Adrenal gland (tissue), 12 donors: ENCODE data around the gene KICS2. TPM values are rescaled to one million over a fixed set of nuclear protein-coding genes. Genes with fewer than 3 reads are reported as not detected.

Experiments
- DNase-seq, 7 donors: peaks; one replicate each; pipeline ENCODE4 v3.0.0-alpha.2; 2019 to 2020
- H3K27ac ChIP-seq, 5 donors: fragments of 200-600 bp; sonication (generic) in 4 of 5; 1 replicate in 3 of 5; 2 replicates in 2 of 5; pipeline versions ENCODE4 v1.5.1 to v1.8.0; 2016 to 2020; ENCODE audit warnings: mild to moderate bottlenecking in 1 of 5
- H3K27me3 ChIP-seq: fragments of 200-600 bp; 2 replicates; pipeline ENCODE4 v1.8.0; 2021
- H3K36me3 ChIP-seq, 2 donors: fragments of 200-600 bp; replicated peaks in 1 of 2; 1 replicate in 1 of 2; 2 replicates in 1 of 2; pipeline versions ENCODE4 v1.5.1 to v1.8.0; 2018 to 2022
- H3K4me1 ChIP-seq, 2 donors: fragments of 200-600 bp; replicated peaks in 1 of 2; 1 replicate in 1 of 2; 2 replicates in 1 of 2; pipeline versions ENCODE4 v1.5.1 to v1.8.0; 2018 to 2021
- H3K4me3 ChIP-seq, 4 donors: fragments of 200-600 bp; sonication (generic) in 3 of 4; one replicate each; pipeline ENCODE4 v1.5.1; 2016 to 2018
- H3K9me3 ChIP-seq, 3 donors: fragments of 200-600 bp; sonication (generic) in 1 of 3; replicated peaks in 1 of 3; 1 replicate in 2 of 3; 2 replicates in 1 of 3; pipeline versions ENCODE4 v1.5.1 to v1.8.0; 2016 to 2021
- POLR2A ChIP-seq, 2 donors: fragments of 450-650 bp; IDR thresholded peaks; one replicate each; pipeline ENCODE4 v1.6.1; 2017; ENCODE audit warnings: antibody characterized with exemption in 2 of 2, mild to moderate bottlenecking in 2 of 2, moderate library complexity in 1 of 2
- WGBS, 4 donors: extraction: QIAGEN DNeasy Blood & Tissue Kit in 2 of 4; methylation state at CpG; one replicate each; pipeline versions ENCODE4 v1.1.5 to v1.1.7; 2013 to 2017; 5-methylcytosine and 5-hydroxymethylcytosine counted together
- intact Hi-C, 2 donors: fragments of 100-400 bp; cut with DNase I; formaldehyde crosslinking; loops; one replicate each; pipeline versions ENCODE4 v1.14.1 to v1.15.0; 2022 to 2023
- polyA plus RNA-seq, 3 donors: library from polyadenylated mRNA; stranded (reverse); fragments of 200-250 nt in 2 of 3; fragments of 350-450 nt in 1 of 3; fragmentation: Illumina TruSeq in 1 of 3; extraction: RNeasy Lipid Tissue Mini Kit (QIAGEN cat#74804) in 1 of 3; gene quantifications; one replicate each; pipeline ENCODE4 v1.2.3, GENCODE V29; 2013 to 2014
- total RNA-seq, 9 donors: library from RNA; depleted of rRNA in 4 of 9; stranded (reverse); fragments of >200 nt in 4 of 9; fragments of 120-200 nt in 1 of 9; fragmentation: NEBNext Ultra II Directional in 1 of 9; extraction: Animal tissue kit (Norgen Biotek cat#: 25700) in 1 of 9; gene quantifications; one replicate each; pipeline versions ENCODE4 v1.1.0 to v1.2.4, GENCODE V29; 2013 to 2023
- TF ChIP-seq, protein P1 (sequence below), 6 experiments: fragments of 450-650 bp in 4 of 6; fragments of 200-600 bp in 2 of 6; sonication (generic) in 1 of 6; IDR thresholded peaks; 1 replicate in 5 of 6; 2 replicates in 1 of 6; pipeline versions ENCODE4 v1.5.1 to v1.8.0; 2016 to 2021; ENCODE audit warnings: antibody characterized with exemption in 6 of 6, mild to moderate bottlenecking in 2 of 6, moderate library complexity in 1 of 6
- donor health status: healthy with polysubstance abuse.
- donor health status: Bipolar disorder and iron deficiency.
- donor health status: DM: yes; HTN: yes; CAD: no.
- donor health status: DM: no; HTN: no; CAD: no.
- donor health status: DM: no; HTN: no; CAD: no.
- donor health status: DM: yes; HTN: yes; CAD: no.

The KICS2 gene
- total and polyA plus RNA-seq, 12 donors = 5.0 to 36.4 (median 12.0) TPM

DNA sequence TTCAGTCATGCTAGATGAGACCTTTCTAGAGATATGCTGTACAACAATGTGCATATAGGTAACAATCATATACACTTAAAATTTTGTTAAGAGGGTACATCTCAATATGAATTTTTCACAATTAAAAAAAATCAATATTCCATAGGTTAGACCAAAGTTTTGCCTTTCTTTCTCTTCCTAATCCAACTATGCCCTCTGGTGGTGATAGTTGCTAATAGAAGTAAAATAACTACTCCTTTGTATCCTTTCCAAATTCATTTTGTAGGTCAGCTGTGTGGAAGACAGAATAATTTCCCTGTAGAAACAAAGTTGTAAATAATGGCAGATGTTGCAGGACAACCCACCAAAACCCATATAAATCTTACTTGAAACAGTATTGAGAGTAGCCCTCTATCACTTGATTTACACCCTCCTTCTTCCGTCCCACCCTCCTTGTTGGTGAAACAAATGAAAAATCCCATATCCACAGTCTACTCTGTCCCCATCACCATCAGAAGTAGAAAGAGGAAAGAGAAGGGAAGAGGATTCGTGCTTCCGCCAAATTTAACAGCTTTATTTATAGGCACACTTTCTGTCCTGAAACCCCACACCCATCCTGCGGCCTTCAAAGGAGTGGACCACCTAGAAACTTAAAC, 34.2 kb upstream of the KICS2 start:
- no peak for DNase-seq
- intact Hi-C loops = loop anchor here (2.0 to 10.0 kb wide), 3 partner anchors 171 to 419 kb away; no protein-coding TSS in a partner anchor

DNA sequence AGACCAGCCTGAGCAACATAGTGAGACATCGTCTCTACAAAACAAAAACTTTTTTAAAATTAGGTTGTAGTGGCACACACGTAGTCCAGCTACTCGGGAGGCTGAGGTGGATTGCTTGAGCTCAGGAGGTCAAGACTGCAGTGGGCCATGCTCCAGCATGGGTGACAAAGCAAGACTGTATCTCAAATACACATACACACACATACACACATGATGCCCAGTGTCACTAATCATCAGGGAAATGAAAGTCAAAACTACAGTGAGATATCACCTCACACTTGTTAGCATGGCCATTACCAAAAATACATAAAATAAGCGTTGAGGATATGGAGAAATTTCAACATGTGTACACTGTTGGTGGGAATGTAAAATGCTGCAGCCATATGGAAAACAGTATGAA, 33.2 kb upstream of the KICS2 start:
- DNase-seq = no peak
- no peaks in the 10 kb centered on the region for H3K36me3 ChIP-seq
- no peak overlapping the region for H3K4me3 ChIP-seq
- TF ChIP-seq, protein P1, sequence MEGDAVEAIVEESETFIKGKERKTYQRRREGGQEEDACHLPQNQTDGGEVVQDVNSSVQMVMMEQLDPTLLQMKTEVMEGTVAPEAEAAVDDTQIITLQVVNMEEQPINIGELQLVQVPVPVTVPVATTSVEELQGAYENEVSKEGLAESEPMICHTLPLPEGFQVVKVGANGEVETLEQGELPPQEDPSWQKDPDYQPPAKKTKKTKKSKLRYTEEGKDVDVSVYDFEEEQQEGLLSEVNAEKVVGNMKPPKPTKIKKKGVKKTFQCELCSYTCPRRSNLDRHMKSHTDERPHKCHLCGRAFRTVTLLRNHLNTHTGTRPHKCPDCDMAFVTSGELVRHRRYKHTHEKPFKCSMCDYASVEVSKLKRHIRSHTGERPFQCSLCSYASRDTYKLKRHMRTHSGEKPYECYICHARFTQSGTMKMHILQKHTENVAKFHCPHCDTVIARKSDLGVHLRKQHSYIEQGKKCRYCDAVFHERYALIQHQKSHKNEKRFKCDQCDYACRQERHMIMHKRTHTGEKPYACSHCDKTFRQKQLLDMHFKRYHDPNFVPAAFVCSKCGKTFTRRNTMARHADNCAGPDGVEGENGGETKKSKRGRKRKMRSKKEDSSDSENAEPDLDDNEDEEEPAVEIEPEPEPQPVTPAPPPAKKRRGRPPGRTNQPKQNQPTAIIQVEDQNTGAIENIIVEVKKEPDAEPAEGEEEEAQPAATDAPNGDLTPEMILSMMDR (IDR thresholded peaks at IDR 0.05) = no peak
- no peak for TF ChIP-seq POLR2A (IDR thresholded peaks at IDR 0.05)
- no peaks in the 10 kb centered on the region for H3K27me3 ChIP-seq
- no peak overlapping the region for H3K27ac ChIP-seq
- 50 to 67% (median 59%) methylated on average over 4 of the region's 4 CpGs for WGBS, 4 donors
- intact Hi-C loops = loop anchor here (5.0 to 10.0 kb wide), 2 partner anchors 170 to 418 kb away; no protein-coding TSS in a partner anchor
- H3K4me1 ChIP-seq = peaks cover 6 to 12% of the 10 kb centered on the region in 2 donors
- no peaks in the 10 kb centered on the region for H3K9me3 ChIP-seq

More for the DNA sequence above, 34.2 kb upstream of the KICS2 start:
- H3K27ac ChIP-seq = no peak overlapping the region
- H3K27me3 ChIP-seq = no peaks in the 10 kb centered on the region
- TF ChIP-seq POLR2A (IDR thresholded peaks at IDR 0.05) = no peak
- TF ChIP-seq, protein P1 (IDR thresholded peaks at IDR 0.05) = peak; percentile 66 to 88 (median 84)
- no peaks in the 10 kb centered on the region for H3K9me3 ChIP-seq
- peaks cover 6 to 12% of the 10 kb centered on the region in 2 donors for H3K4me1 ChIP-seq
- no peaks in the 10 kb centered on the region for H3K36me3 ChIP-seq
- H3K4me3 ChIP-seq = no peak overlapping the region
- 54 to 68% (median 60%) methylated on average over 4 of the region's 4 CpGs for WGBS, 4 donors

DNA sequence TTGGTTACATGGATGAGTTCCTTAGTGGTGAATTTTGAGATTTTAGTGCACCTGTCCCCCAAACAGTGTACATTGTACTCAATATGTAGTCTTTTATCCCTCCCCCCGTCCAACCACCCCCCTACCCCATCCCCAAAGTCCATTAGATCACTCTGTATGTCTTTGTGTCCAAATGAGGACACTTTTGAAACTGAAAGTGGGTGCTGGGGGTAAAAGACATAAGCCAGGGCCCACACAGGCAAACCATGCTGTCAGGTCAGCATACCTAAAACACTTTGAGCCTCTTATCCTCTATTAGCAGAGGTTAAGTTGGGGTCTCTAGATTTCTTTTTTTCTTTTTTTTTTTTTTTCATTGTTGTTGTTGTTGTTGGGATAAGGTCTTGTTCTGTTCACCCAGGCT, 31.3 kb upstream of the KICS2 start:
- Histone ChIP-seq H3K36me3 (no peaks in the 10 kb centered on the region), H3K27ac (peak overlapping the region in 3 of 5 donors; percentile 34 to 66 (median 56)), H3K9me3 (no peaks in the 10 kb centered on the region), H3K27me3 (no peaks in the 10 kb centered on the region), H3K4me1 (peaks cover 6 to 12% of the 10 kb centered on the region in 2 donors), H3K4me3 (no peak overlapping the region)
- intact Hi-C loops = loop anchor here in 1 of 2 donors (10.0 kb wide), 1 partner anchor 169 kb away; no protein-coding TSS in a partner anchor
- 28 to 67% (median 60%) methylated on average over 1 of the region's 1 CpG for WGBS, 4 donors
- DNase-seq = no peak
- TF ChIP-seq, protein P1 (IDR thresholded peaks at IDR 0.05) = no peak
- no peak for TF ChIP-seq POLR2A (IDR thresholded peaks at IDR 0.05)

DNA sequence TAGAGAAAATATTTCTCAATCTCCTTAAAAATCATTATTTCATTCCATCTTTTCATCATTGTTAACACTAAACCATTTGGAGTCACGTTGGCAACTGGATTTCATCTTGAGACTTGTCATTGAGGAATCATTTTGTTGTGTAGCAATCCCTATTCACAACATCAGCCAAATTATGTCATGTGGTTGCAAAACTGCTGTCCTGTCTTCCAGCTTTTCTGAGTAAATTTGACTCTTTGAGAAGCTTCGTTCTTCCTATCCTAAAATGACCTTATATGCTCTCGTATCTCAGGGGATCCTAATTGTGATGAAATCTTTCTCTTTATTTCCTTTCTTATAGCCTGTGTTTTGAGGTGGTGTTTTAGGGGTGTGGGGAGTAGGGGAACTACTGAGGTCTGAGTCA, 30.6 kb upstream of the KICS2 start:
- DNase-seq = peak in 4 of 7 donors; percentile 26 to 64 (median 30)

More for the DNA sequence above, 30.6 kb upstream of the KICS2 start:
- WGBS, 4 donors = 21 to 31% (median 24%) methylated on average over 3 of the region's 3 CpGs
- no peaks in the 10 kb centered on the region for H3K27me3 ChIP-seq
- H3K36me3 ChIP-seq = no peaks in the 10 kb centered on the region
- TF ChIP-seq, protein P1 (IDR thresholded peaks at IDR 0.05) = no peak
- no peak for TF ChIP-seq POLR2A (IDR thresholded peaks at IDR 0.05)
- H3K4me1 ChIP-seq = peaks cover 6 to 12% of the 10 kb centered on the region in 2 donors
- intact Hi-C loops = loop anchor here in 1 of 2 donors (10.0 kb wide), 1 partner anchor 168 kb away; no protein-coding TSS in a partner anchor
- H3K9me3 ChIP-seq = no peaks in the 10 kb centered on the region
- no peak overlapping the region for H3K4me3 ChIP-seq
- H3K27ac ChIP-seq = peak overlapping the region in 3 of 5 donors; percentile 34 to 66 (median 56)
